Activated CD8-positive, alpha-beta memory T cell treated with anti-CD3 and anti-CD28 coated beads for 4 hours (primary cell): ENCODE data around the gene PPHLN1.

Experiments
- DNase-seq, 2 donors: peaks; one replicate each; pipeline ENCODE4 v3.0.0-alpha.2; 2020; ENCODE audit warnings: low read depth in 2 of 2

Gene PPHLN1

GRCh38 chr12:42325653-42326474, at the start of gene PPHLN1, which contains the start of gene ZCRB1:
Gene PPHLN1 (plus strand): TSS chr12:42326167. CDS start chr12:42335903, 9,736 bp downstream.
Gene ZCRB1 (minus strand): TSS chr12:42326094. CDS start chr12:42324102, 1,992 bp downstream.
- DNase-seq: peak; percentile 43 to 55

GRCh38 chr12:42277396-42278127, 48.4 kb upstream of the PPHLN1 start:
- DNase-seq: no peak

- no peak for DNase-seq
Measured at GRCh38 chr12:42278128-42278510, 47.8 kb upstream of the PPHLN1 start.

- no peak for DNase-seq
Measured at GRCh38 chr12:42281278-42281677, 44.7 kb upstream of the PPHLN1 start.

GRCh38 chr12:42281844-42282243, 44.1 kb upstream of the PPHLN1 start:
- DNase-seq: no peak

GRCh38 chr12:42282294-42282693, 43.7 kb upstream of the PPHLN1 start:
- no peak for DNase-seq

GRCh38 chr12:42283739-42284138, 42.2 kb upstream of the PPHLN1 start:
- no peak for DNase-seq

- no peak for DNase-seq
Measured at GRCh38 chr12:42284157-42284556, 41.8 kb upstream of the PPHLN1 start.

- DNase-seq: no peak
Measured at GRCh38 chr12:42284876-42285275, 41.1 kb upstream of the PPHLN1 start.

- no peak for DNase-seq
Measured at GRCh38 chr12:42285431-42285830, 40.5 kb upstream of the PPHLN1 start.

GRCh38 chr12:42286741-42287140, 39.2 kb upstream of the PPHLN1 start:
- no peak for DNase-seq

- no peak for DNase-seq
Measured at GRCh38 chr12:42288544-42288943, 37.4 kb upstream of the PPHLN1 start.

GRCh38 chr12:42291680-42292079, 34.3 kb upstream of the PPHLN1 start:
- no peak for DNase-seq

- DNase-seq: no peak
Measured at GRCh38 chr12:42296503-42297109, 29.4 kb upstream of the PPHLN1 start.

- no peak for DNase-seq
Measured at GRCh38 chr12:42298887-42299286, 27.1 kb upstream of the PPHLN1 start.

- DNase-seq: peak; percentile 20 to 27
Measured at GRCh38 chr12:42299392-42300308, 26.3 kb upstream of the PPHLN1 start.

- no peak for DNase-seq
Measured at GRCh38 chr12:42306297-42306696, 19.7 kb upstream of the PPHLN1 start.

- DNase-seq: no peak
Measured at GRCh38 chr12:42308390-42308789, 17.6 kb upstream of the PPHLN1 start.

GRCh38 chr12:42309996-42310395, 16.0 kb upstream of the PPHLN1 start:
- no peak for DNase-seq

GRCh38 chr12:42315108-42315507, 10.9 kb upstream of the PPHLN1 start:
- no peak for DNase-seq

- no peak for DNase-seq
Measured at GRCh38 chr12:42320796-42321195, 5.2 kb upstream of the PPHLN1 start.
